GM12878 (cell line): ENCODE data around the gene CPLX1.

Source experiments
- CTCF ChIP-seq, 3 experiments: IDR thresholded peaks in 2 of 3; conservative IDR thresholded peaks in 1 of 3; 2 replicates each; pipeline ENCODE4 v1.5.1; 2011; ENCODE audit warnings: low read depth in 3 of 3, low read length in 3 of 3, mild to moderate bottlenecking in 3 of 3, control low read depth in 2 of 3, moderate library complexity in 2 of 3, inconsistent platforms in 1 of 3, mixed read lengths in 1 of 3; ENCODE audit not compliant: control insufficient read depth in 2 of 3, insufficient read depth in 1 of 3; ENCODE audit errors: extremely low read depth in 1 of 3
- MLLT1 ChIP-seq: fragments of 450-650 bp; IDR thresholded peaks from 2 replicates; pipeline ENCODE4 v1.6.1; 2016; ENCODE audit warnings: mild to moderate bottlenecking
- NR2F1 ChIP-seq: fragments of 450-650 bp; conservative IDR thresholded peaks from 2 replicates; pipeline ENCODE4 v1.6.1; 2017; ENCODE audit warnings: mild to moderate bottlenecking
- RFX5 ChIP-seq: IDR thresholded peaks from 2 replicates; pipeline ENCODE4 v1.6.1; 2011; ENCODE audit warnings: low read depth, low read length, improper control_type of control experiment
- ZNF24 ChIP-seq: fragments of 450-650 bp; IDR thresholded peaks from 2 replicates; pipeline ENCODE4 v1.6.1; 2017; ENCODE audit warnings: antibody characterized with exemption, mild to moderate bottlenecking
- ZNF274 ChIP-seq: IDR thresholded peaks from one replicate; pipeline ENCODE4 v1.8.0; 2011; ENCODE audit not compliant: insufficient read length, insufficient read depth

- no peak for TF ChIP-seq RFX5
- no peak for TF ChIP-seq CTCF (IDR thresholded peaks at IDR 0.05 in 2 of 3, conservative IDR thresholded peaks at IDR 0.05 in 1 of 3; ENCODE audit: control insufficient read depth in 2 of 3, extremely low read depth in 1 of 3, insufficient read depth in 1 of 3, low read depth in 3 of 3, low read length in 3 of 3)
- no peak for TF ChIP-seq MLLT1
- no peak for TF ChIP-seq ZNF274
- TF ChIP-seq ZNF24 = no peak
- no peak for TF ChIP-seq NR2F1
Observed at GRCh38 chr4:848307-848691, 22.4 kb upstream of the CPLX1 start.
